GM12892 (cell line): ENCODE results near the gene CDK8.

Experiments
- POLR2A ChIP-seq: IDR thresholded peaks from 2 replicates; pipeline ENCODE4 v1.6.1; 2011; ENCODE audit warnings: low read depth, low read length, control low read depth
- POLR2AphosphoS5 ChIP-seq: IDR thresholded peaks from 2 replicates; pipeline ENCODE4 v1.6.1; 2011; ENCODE audit warnings: low read depth, low read length, control low read depth

- TF ChIP-seq POLR2A (no peak), POLR2AphosphoS5 (no peak)
Measured at GRCh38 chr13:26299168-26299750, 45.3 kb downstream of the CDK8 start.
